NT2/D1 (cell line): ENCODE data around the gene GMEB2.
"Not testable (repeated sequence)": the region's sequence is repeated elsewhere in the genome, so short reads cannot be mapped to it uniquely, and the experiment has no call there.

ENCODE experiments used
- DNase-seq: peaks from one replicate; pipeline ENCODE4 v3.0.0-alpha.2; 2011; ENCODE audit warnings: low read depth, low spot score
- H3K27me3 ChIP-seq: 2 replicates; pipeline ENCODE4 v1.6.0; 2011; ENCODE audit warnings: mild to moderate bottlenecking; ENCODE audit not compliant: insufficient read length, insufficient read depth
- H3K36me3 ChIP-seq: 2 replicates; pipeline ENCODE4 v1.6.1; 2011; ENCODE audit warnings: mild to moderate bottlenecking, low read length, mixed read lengths; ENCODE audit not compliant: insufficient read depth, insufficient read length
- H3K4me1 ChIP-seq: 2 replicates; pipeline ENCODE4 v1.5.1; 2011; ENCODE audit not compliant: insufficient read depth, insufficient read length
- H3K4me3 ChIP-seq: 2 replicates; pipeline ENCODE4 v1.5.1; 2011; ENCODE audit warnings: low read depth; ENCODE audit not compliant: insufficient read length
- H3K9ac ChIP-seq: 2 replicates; pipeline ENCODE4 v1.6.0; 2011; ENCODE audit warnings: low read depth; ENCODE audit not compliant: insufficient read length
- H3K9me3 ChIP-seq: 2 replicates; pipeline ENCODE4 v1.5.1; 2011; ENCODE audit warnings: mild to moderate bottlenecking, low read length; ENCODE audit not compliant: insufficient read depth
- SUZ12 ChIP-seq: IDR thresholded peaks from 2 replicates; pipeline ENCODE4 v1.6.1; 2011; ENCODE audit not compliant: insufficient read length, insufficient read depth; ENCODE audit errors: extremely low read depth
- YY1 ChIP-seq: IDR thresholded peaks from 2 replicates; pipeline ENCODE4 v1.6.1; 2011; ENCODE audit not compliant: insufficient read length, insufficient read depth
- ZNF274 ChIP-seq: IDR thresholded peaks from 2 replicates; pipeline ENCODE4 v1.6.1; 2011; ENCODE audit warnings: mild to moderate bottlenecking, low read depth, low read length

GMEB2 gene

GRCh38 chr20:63661108-63661507 is 34.2 kb upstream of the GMEB2 start:
- Histone ChIP-seq H3K27me3 (no peaks in the 10 kb centered on the region), H3K36me3 (peaks cover 69% of the 10 kb centered on the region), H3K4me3 (no peak overlapping the region), H3K9ac (no peak overlapping the region), H3K9me3 (no peaks in the 10 kb centered on the region), H3K4me1 (peaks cover 13% of the 10 kb centered on the region)
- TF ChIP-seq YY1 (no peak), ZNF274 (no peak), SUZ12 (no peak)
- DNase-seq: no peak

GRCh38 chr20:63660622-63661021 is 33.7 kb upstream of the GMEB2 start:
- Histone ChIP-seq H3K36me3 (peaks cover 64% of the 10 kb centered on the region), H3K27me3 (no peaks in the 10 kb centered on the region)

DNA sequence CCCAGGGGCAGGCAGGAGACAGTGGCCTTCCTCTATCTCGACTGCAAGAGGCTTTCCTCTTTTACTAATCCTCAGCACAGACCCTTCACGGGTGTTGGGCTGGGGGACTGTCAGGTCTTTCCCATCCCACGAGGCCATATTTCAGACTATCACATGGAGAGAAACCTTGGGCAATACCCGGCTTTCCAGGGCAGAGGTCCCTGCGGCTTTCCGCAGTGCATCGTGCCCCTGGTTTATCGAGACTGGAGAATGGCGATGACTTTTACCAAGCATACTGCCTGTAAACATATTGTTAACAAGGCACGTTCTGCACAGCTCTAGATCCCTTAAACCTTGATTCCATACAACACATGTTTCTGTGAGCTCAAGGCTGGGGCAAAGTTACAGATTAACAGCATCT is 33.3 kb upstream of the GMEB2 start:
- not testable (repeated sequence) for H3K9me3 ChIP-seq, H3K4me3 ChIP-seq, H3K9ac ChIP-seq, DNase-seq, H3K27me3 ChIP-seq
- peaks cover 61% of the 10 kb centered on the region for H3K36me3 ChIP-seq
- peaks cover 13% of the 10 kb centered on the region for H3K4me1 ChIP-seq

More at GRCh38 chr20:63660622-63661021, 33.7 kb upstream of the GMEB2 start:
- TF ChIP-seq YY1 (no peak), SUZ12 (no peak)
- H3K4me3 ChIP-seq: no peak overlapping the region
- no peak for DNase-seq
- no peaks in the 10 kb centered on the region for H3K9me3 ChIP-seq
- no peak overlapping the region for H3K9ac ChIP-seq
- H3K4me1 ChIP-seq: peaks cover 13% of the 10 kb centered on the region

- no peaks in the 10 kb centered on the region for H3K27me3 ChIP-seq
- TF ChIP-seq ZNF274 (no peak), SUZ12 (no peak), YY1 (no peak)
- no peak for DNase-seq
- H3K9ac ChIP-seq: peak overlapping the region; percentile 94
- H3K36me3 ChIP-seq: peaks cover 53% of the 10 kb centered on the region
- no peaks in the 10 kb centered on the region for H3K9me3 ChIP-seq
- H3K4me1 ChIP-seq: peaks cover 17% of the 10 kb centered on the region
- peak overlapping the region; percentile 79 for H3K4me3 ChIP-seq
Measured at GRCh38 chr20:63659370-63659769, 32.5 kb upstream of the GMEB2 start.

DNA sequence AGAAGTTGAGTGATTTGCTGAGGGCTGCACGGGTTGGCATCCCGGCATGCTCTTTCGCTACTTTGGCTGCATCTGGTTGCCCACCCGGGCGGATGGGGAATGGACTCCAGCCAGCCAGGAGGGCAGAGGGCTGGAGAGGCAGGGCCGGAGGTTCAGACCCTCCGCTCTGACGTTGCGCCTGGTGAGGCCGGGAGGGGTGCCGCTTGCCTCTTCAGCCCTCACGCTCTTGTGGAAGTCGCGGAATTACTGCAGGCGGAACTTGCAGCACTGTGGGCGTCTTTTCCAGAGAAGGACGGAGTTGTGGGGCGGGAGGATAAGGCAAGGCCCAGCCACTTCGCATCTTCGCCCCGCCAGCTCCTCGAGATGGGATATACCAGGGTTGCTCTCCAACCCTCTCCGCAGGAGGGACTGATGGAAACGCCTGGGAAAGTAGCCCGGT is 31.9 kb upstream of the GMEB2 start:
- H3K4me3 ChIP-seq: peak overlapping the region; percentile 79
- no peak for DNase-seq
- H3K27me3 ChIP-seq: no peaks in the 10 kb centered on the region
- H3K9me3 ChIP-seq: no peaks in the 10 kb centered on the region
- H3K4me1 ChIP-seq: peaks cover 20% of the 10 kb centered on the region
- TF ChIP-seq SUZ12 (no peak), YY1 (no peak), ZNF274 (no peak)
- H3K36me3 ChIP-seq: peaks cover 47% of the 10 kb centered on the region
- peak overlapping the region; percentile 94 for H3K9ac ChIP-seq

DNA sequence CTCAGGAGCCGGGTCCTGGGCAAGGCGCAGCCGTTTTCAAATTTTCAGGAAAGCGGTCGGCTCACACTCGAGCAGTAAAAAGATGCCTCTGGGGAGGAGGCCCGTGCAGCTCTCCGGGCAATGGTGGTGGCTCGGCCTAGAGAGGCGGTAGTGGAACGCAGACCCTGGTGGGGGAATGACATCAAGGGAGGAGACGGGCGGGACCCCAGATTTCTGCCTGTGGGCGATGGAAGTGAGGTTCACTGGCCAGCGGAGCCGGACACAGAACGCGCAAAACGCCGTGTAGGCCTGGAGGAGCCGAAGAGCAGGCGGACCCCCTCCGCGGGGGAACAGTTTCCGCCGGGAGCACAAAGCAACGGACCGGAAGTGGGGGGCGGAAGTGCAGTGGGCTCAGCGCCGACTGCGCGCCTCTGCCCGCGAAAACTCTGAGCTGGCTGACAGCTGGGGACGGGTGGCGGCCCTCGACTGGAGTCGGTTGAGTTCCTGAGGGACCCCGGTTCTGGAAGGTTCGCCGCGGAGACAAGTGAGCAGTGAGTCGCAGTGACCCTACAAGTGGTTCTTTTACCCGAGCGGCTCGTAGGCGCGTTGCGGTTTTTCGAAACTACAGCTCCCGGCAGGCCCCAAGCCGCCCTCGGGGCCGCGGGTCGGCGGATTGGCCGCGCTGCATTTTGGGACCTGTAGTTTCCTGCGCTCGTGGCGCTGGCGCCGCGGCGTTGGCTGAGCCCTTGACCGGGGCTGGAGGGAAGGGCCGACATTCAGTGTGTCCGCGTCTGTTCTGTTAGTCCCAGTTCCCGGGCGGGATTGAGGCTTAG is 31.2 kb upstream of the GMEB2 start, which contains the start of gene RTEL1:
RTEL1 (plus strand) TSS at position 376 of the 812 bp plus-strand sequence. CDS start 1,091 bp downstream, outside the sequence.
- Histone ChIP-seq H3K9me3 (no peaks in the 10 kb centered on the region), H3K36me3 (peaks cover 41% of the 10 kb centered on the region), H3K4me3 (peak within 1 kb of the TSS; percentile 79), H3K4me1 (peaks cover 20% of the 10 kb centered on the region), H3K9ac (peak within 1 kb of the TSS; percentile 94), H3K27me3 (no peaks in the 10 kb centered on the region)
- peak; percentile 88 for DNase-seq
- TF ChIP-seq SUZ12 (no peak), YY1 (no peak), ZNF274 (no peak)

- no peak for DNase-seq
- TF ChIP-seq YY1: no peak
- no peak for TF ChIP-seq ZNF274
- no peak for TF ChIP-seq SUZ12
- no peaks in the 10 kb centered on the region for H3K27me3 ChIP-seq
- H3K9ac ChIP-seq: peak overlapping the region; percentile 94
- H3K4me3 ChIP-seq: peak overlapping the region; percentile 79
- peaks cover 33% of the 10 kb centered on the region for H3K36me3 ChIP-seq
- H3K9me3 ChIP-seq: no peaks in the 10 kb centered on the region
- peaks cover 20% of the 10 kb centered on the region for H3K4me1 ChIP-seq
Measured at GRCh38 chr20:63657260-63657936, 30.5 kb upstream of the GMEB2 start.
